Suprapubic skin (tissue), 4 donors: ENCODE measurements around the gene GNB1L. TPM values are rescaled to one million over a fixed set of nuclear protein-coding genes. Genes with fewer than 3 reads are reported as not detected.

Experiments used
- DNase-seq, 2 donors: peaks; one replicate each; pipeline ENCODE4 v3.0.0-alpha.2; 2019; ENCODE audit warnings: low spot score in 2 of 2
- H3K27ac ChIP-seq: fragments of 200-600 bp; sonication (generic); one replicate; pipeline ENCODE4 v1.5.1; 2019
- H3K27me3 ChIP-seq: fragments of 200-600 bp; sonication (generic); one replicate; pipeline ENCODE4 v1.5.1; 2019
- H3K36me3 ChIP-seq: fragments of 200-600 bp; sonication (generic); one replicate; pipeline ENCODE4 v1.5.1; 2019
- H3K4me1 ChIP-seq: fragments of 200-600 bp; sonication (generic); one replicate; pipeline ENCODE4 v1.5.1; 2019
- H3K4me3 ChIP-seq: fragments of 200-600 bp; sonication (generic); one replicate; pipeline ENCODE4 v1.5.1; 2019; ENCODE audit warnings: mild to moderate bottlenecking
- H3K9me3 ChIP-seq: fragments of 200-600 bp; sonication (generic); one replicate; pipeline ENCODE4 v1.5.1; 2019
- EP300 ChIP-seq: sonication (generic); formaldehyde crosslinking; IDR thresholded peaks from one replicate; pipeline ENCODE4 v1.6.1; 2017; ENCODE audit warnings: antibody characterized with exemption
- POLR2A ChIP-seq, 2 donors: fragments of 450-650 bp; IDR thresholded peaks; one replicate each; pipeline ENCODE4 v1.6.1; 2017; ENCODE audit warnings: antibody characterized with exemption in 2 of 2, mild to moderate bottlenecking in 2 of 2, moderate library complexity in 2 of 2
- POLR2AphosphoS5 ChIP-seq, 3 donors: sonication (generic); formaldehyde crosslinking; IDR thresholded peaks; one replicate each; pipeline ENCODE4 v1.6.1; 2017; ENCODE audit warnings: antibody characterized with exemption in 3 of 3
- WGBS: methylation state at CpG from one replicate; pipeline ENCODE4 v1.1.5; 2018; 5-methylcytosine and 5-hydroxymethylcytosine counted together
- total RNA-seq, 4 donors: library from RNA; depleted of rRNA; stranded (reverse); fragments of >200 nt; gene quantifications; one replicate each; pipeline ENCODE4 v1.1.0, GENCODE V29; 2016
- TF ChIP-seq, protein P1 (sequence below), 2 donors: fragments of 200-600 bp in 1 of 2; fragments of 450-650 bp in 1 of 2; sonication (generic) in 1 of 2; IDR thresholded peaks; one replicate each; pipeline ENCODE4 v1.5.1; 2016 to 2019; ENCODE audit warnings: antibody characterized with exemption in 2 of 2, mild to moderate bottlenecking in 1 of 2, moderate library complexity in 1 of 2

Gene GNB1L
- total RNA-seq, 4 donors from 2014 or later, result 6.3 to 14.6 (median 10.9) TPM

DNA sequence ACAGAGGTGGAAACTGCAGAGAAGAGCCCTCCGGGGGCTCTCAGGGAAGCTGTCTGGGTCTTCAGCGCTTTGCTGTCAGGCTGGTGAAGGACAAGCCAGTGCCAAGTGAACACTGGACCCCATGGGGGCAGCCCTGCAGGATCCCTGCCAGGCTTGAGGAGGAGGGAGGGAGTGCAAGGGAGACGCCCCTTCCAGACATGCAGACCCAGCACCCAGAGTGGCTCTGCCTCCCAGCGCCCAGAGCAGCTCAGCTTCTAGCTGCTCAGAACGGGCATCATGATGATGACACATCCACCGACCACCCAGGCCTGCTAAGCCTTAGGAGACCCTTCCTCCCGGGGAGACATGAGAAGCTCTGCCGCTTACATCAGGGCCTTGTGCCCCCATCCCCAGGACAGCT is 54.4 kb downstream of the GNB1L start:
- 71% methylated on average over 5 of the region's 8 CpGs for WGBS
- Histone ChIP-seq H3K4me3 (no peak overlapping the region), H3K4me1 (peaks cover 56% of the 10 kb centered on the region), H3K27me3 (no peaks in the 10 kb centered on the region), H3K9me3 (no peaks in the 10 kb centered on the region), H3K36me3 (no peaks in the 10 kb centered on the region), H3K27ac (no peak overlapping the region)
- DNase-seq, result no peak
- TF ChIP-seq POLR2A (IDR thresholded peaks at IDR 0.05) (no peak), POLR2AphosphoS5 (IDR thresholded peaks at IDR 0.05) (no peak), EP300 (no peak)
- TF ChIP-seq, protein P1, sequence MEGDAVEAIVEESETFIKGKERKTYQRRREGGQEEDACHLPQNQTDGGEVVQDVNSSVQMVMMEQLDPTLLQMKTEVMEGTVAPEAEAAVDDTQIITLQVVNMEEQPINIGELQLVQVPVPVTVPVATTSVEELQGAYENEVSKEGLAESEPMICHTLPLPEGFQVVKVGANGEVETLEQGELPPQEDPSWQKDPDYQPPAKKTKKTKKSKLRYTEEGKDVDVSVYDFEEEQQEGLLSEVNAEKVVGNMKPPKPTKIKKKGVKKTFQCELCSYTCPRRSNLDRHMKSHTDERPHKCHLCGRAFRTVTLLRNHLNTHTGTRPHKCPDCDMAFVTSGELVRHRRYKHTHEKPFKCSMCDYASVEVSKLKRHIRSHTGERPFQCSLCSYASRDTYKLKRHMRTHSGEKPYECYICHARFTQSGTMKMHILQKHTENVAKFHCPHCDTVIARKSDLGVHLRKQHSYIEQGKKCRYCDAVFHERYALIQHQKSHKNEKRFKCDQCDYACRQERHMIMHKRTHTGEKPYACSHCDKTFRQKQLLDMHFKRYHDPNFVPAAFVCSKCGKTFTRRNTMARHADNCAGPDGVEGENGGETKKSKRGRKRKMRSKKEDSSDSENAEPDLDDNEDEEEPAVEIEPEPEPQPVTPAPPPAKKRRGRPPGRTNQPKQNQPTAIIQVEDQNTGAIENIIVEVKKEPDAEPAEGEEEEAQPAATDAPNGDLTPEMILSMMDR (IDR thresholded peaks at IDR 0.05), result no peak

DNA sequence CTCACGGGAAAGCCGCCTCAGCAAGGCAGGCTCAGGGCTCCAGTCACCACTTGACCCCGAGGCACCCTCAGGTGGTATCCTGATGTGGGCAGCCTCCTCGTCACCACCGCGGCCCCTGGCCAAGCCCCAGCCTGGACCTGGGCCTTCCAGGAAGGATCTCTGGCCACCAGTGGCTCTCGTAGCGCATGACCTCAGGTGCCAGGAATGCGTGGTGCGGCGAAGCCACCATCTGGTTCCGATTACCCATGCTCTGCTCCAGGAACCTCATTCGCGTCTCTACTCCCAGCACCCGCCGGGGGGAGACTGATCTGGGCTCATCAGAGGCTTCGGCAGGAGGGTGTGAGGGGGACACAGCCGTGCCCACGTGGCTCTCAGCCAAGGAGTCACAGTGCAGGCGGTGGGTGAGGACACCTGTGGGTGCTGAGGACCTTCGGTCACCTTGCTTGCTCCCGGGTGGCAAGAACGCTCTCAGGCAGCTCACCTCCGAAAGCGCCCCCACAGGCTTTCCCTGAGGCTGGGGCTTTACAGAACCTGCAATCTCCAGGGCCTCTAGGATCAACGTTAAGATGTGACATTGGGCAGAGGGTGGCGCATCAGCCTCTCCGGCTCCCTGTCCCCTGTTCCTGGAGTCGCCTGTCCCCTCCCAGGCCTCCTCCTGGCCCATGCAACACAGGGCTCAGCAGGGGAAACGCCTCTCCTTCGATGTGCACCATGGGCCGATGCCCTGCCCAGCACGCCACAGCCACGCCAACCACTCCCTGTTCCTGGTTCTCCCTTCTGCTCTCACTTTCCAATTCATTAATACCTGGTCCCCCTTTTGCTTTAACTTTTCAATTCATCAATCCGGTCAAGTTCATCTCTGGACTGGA is 55.1 kb downstream of the GNB1L start:
- Histone ChIP-seq H3K36me3 (no peaks in the 10 kb centered on the region), H3K27ac (peak overlapping the region; percentile 51), H3K27me3 (no peaks in the 10 kb centered on the region), H3K9me3 (no peaks in the 10 kb centered on the region), H3K4me3 (no peak overlapping the region), H3K4me1 (peaks cover 53% of the 10 kb centered on the region)
- 68% methylated on average over 10 of the region's 35 CpGs for WGBS
- DNase-seq, result peak; percentile 87 to 90
- TF ChIP-seq EP300, result no peak
- TF ChIP-seq POLR2A (IDR thresholded peaks at IDR 0.05), result no peak
- peak in 2 of 3 donors; percentile 39 to 70 for TF ChIP-seq POLR2AphosphoS5 (IDR thresholded peaks at IDR 0.05)
- TF ChIP-seq, protein P1 (IDR thresholded peaks at IDR 0.05), result no peak

DNA sequence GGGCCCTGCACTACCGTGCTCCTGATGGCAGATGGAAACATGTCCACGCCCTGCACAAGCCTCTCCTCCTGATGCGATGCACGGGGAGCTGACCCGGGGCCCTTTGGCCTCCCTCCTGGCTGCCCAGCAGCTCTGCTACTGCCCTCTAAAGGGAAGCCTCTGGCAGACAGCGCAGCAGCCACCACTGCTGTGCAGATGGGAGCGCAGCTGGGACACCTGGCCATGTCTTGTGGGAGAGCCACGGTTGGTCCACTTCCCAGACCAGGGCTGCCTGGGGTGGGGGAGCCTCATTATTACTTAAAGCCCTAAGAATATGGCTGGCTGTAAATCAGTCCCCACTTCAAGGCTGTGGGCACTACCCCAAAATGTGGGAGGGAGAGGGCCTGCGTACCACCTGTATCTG is 55.8 kb downstream of the GNB1L start:
- TF ChIP-seq, protein P1 (IDR thresholded peaks at IDR 0.05), result no peak
- TF ChIP-seq EP300, result no peak
- TF ChIP-seq POLR2A (IDR thresholded peaks at IDR 0.05), result no peak
- no peak for TF ChIP-seq POLR2AphosphoS5 (IDR thresholded peaks at IDR 0.05)
- Histone ChIP-seq H3K36me3 (no peaks in the 10 kb centered on the region), H3K9me3 (no peaks in the 10 kb centered on the region), H3K4me1 (peaks cover 52% of the 10 kb centered on the region), H3K27ac (peak overlapping the region; percentile 18), H3K27me3 (no peaks in the 10 kb centered on the region), H3K4me3 (no peak overlapping the region)
- 64% methylated on average over 4 of the region's 9 CpGs for WGBS
- DNase-seq, result peak in 1 of 2 donors; percentile 64

DNA sequence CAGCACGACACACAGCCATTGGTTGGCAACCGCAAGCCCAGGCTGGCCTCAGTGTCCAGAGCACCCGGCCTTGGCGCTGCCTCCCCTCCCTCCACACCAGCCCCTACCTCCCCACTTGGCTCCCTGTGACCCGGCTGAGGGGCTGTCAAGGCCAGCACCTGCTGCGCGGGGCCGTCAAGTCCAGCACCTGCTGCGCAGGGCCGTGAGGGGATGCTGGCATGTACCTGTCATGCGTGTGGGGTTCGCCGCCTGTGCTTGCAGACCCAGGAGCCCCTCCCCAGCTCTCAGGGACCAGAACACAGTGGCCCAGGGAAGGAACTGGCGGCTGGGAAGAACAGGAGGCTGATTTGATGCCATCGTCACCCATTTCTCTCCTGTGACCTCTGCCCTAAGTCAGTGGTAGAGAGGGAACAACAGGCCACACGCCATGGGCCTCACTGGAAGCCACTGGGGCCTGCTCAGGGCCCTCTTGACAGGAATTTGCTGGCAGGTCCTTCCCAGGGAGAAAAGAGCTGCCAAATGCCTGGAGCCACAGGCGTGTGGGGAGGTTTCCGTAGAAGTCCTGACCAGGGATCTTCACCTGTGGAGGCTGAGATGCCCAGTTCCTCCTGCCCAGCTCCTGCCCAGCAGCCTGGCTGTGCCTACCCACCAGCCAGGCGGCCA is 56.5 kb downstream of the GNB1L start:
- no peak for DNase-seq
- Histone ChIP-seq H3K4me3 (no peak overlapping the region), H3K27me3 (no peaks in the 10 kb centered on the region), H3K9me3 (no peaks in the 10 kb centered on the region), H3K36me3 (no peaks in the 10 kb centered on the region), H3K27ac (peak overlapping the region; percentile 18), H3K4me1 (peaks cover 48% of the 10 kb centered on the region)
- TF ChIP-seq POLR2A (IDR thresholded peaks at IDR 0.05), result no peak
- no peak for TF ChIP-seq POLR2AphosphoS5 (IDR thresholded peaks at IDR 0.05)
- TF ChIP-seq, protein P1 (IDR thresholded peaks at IDR 0.05), result no peak
- TF ChIP-seq EP300, result no peak
- 97% methylated on average over 5 of the region's 19 CpGs for WGBS
